Keratinocyte (primary cell): ENCODE measurements around the gene MYOM1. TPM values are rescaled to one million over a fixed set of nuclear protein-coding genes. Genes with fewer than 3 reads are reported as not detected.

Experiments
- DNase-seq: peaks from one replicate; pipeline ENCODE4 v3.0.0-alpha.2; 2011; ENCODE audit warnings: low read depth, missing footprints, low spot score
- FAIRE-seq: peaks from 2 replicates; lab custom pipeline; 2011; peaks lifted over from hg19 to GRCh38; lab: Jason Lieb, UNC
- H2AFZ ChIP-seq: 2 replicates; pipeline ENCODE4 v1.6.0; 2012; ENCODE audit warnings: low read length, control low read depth, inconsistent platforms; ENCODE audit not compliant: control insufficient read depth
- H3K27ac ChIP-seq: 2 replicates; pipeline ENCODE4 v1.5.1; 2011; ENCODE audit warnings: low read length; ENCODE audit not compliant: control insufficient read depth, insufficient read depth
- H3K27me3 ChIP-seq: 3 replicates; pipeline ENCODE4 v1.6.0; 2011; ENCODE audit warnings: low read length; ENCODE audit not compliant: control insufficient read depth, insufficient read depth; ENCODE audit errors: extremely low read depth
- H3K36me3 ChIP-seq, 2 experiments: 2 replicates in 1 of 2; 3 replicates in 1 of 2; pipeline ENCODE4 v1.5.1; 2011; ENCODE audit warnings: low read length in 2 of 2, mild to moderate bottlenecking in 1 of 2; ENCODE audit not compliant: control insufficient read depth in 2 of 2, insufficient read depth in 2 of 2; ENCODE audit errors: extremely low read depth in 1 of 2
- H3K4me1 ChIP-seq: 3 replicates; pipeline ENCODE4 v1.5.1; 2011; ENCODE audit warnings: low read length; ENCODE audit not compliant: control insufficient read depth, insufficient read depth; ENCODE audit errors: extremely low read depth
- H3K4me2 ChIP-seq: 3 replicates; pipeline ENCODE4 v1.6.0; 2011; ENCODE audit warnings: low read depth, low read length; ENCODE audit not compliant: control insufficient read depth, insufficient read depth; ENCODE audit errors: extremely low read depth
- H3K4me3 ChIP-seq, 3 experiments: fragments of 200-600 bp in 1 of 3; sonication (generic) in 1 of 3; 2 replicates in 2 of 3; 3 replicates in 1 of 3; pipeline ENCODE4 v1.5.1; 2011 to 2016; ENCODE audit warnings: low read length in 3 of 3, mild to moderate bottlenecking in 3 of 3, control low read depth in 2 of 3, inconsistent platforms in 1 of 3, low read depth in 1 of 3, mixed read lengths in 1 of 3, mixed run types in 1 of 3, moderate library complexity in 1 of 3; ENCODE audit not compliant: control insufficient read depth in 2 of 3, insufficient read depth in 2 of 3; ENCODE audit errors: extremely low read depth in 1 of 3
- H3K79me2 ChIP-seq: 2 replicates; pipeline ENCODE4 v1.6.0; 2012; ENCODE audit warnings: low read length; ENCODE audit not compliant: control insufficient read depth, insufficient read depth
- H3K9ac ChIP-seq: 3 replicates; pipeline ENCODE4 v1.6.0; 2011; ENCODE audit warnings: low read length; ENCODE audit not compliant: control insufficient read depth, insufficient read depth; ENCODE audit errors: extremely low read depth
- H3K9me1 ChIP-seq: 3 replicates; pipeline ENCODE4 v1.6.0; 2011; ENCODE audit warnings: low read length; ENCODE audit not compliant: control insufficient read depth, insufficient read depth; ENCODE audit errors: extremely low read depth
- H3K9me3 ChIP-seq: 2 replicates; pipeline ENCODE4 v1.5.1; 2012; ENCODE audit warnings: low read depth, low read length; ENCODE audit not compliant: control insufficient read depth
- H4K20me1 ChIP-seq: 3 replicates; pipeline ENCODE4 v1.6.0; 2011; ENCODE audit warnings: low read length; ENCODE audit not compliant: control insufficient read depth, insufficient read depth; ENCODE audit errors: extremely low read depth
- EZH2 ChIP-seq: IDR thresholded peaks from one replicate; pipeline ENCODE4 v1.6.1; 2012; ENCODE audit warnings: inconsistent platforms, mild to moderate bottlenecking, low read length, moderate library complexity
- dilution Hi-C: fragments of 300-500 bp; cut with MboI; formaldehyde crosslinking; loops from one replicate; pipeline ENCODE4 v1.7.0; 2020; ENCODE audit warnings: low sequenced_read_pairs; ENCODE audit not compliant: extremely low pct_ligation_motif_present
- polyA plus RNA-seq, 5 experiments: library from polyadenylated mRNA; depleted of rRNA in 3 of 5; stranded (reverse) in 3 of 5; stranded (forward) in 1 of 5; unstranded in 1 of 5; fragments of >200 nt; gene quantifications; 1 replicate in 1 of 5; 2 replicates in 3 of 5; 3 replicates in 1 of 5; pipeline versions ENCODE4 v1.2.1 to v1.2.3, GENCODE V29; 2011 to 2012; ENCODE audit warnings: missing spikeins in 2 of 5, low read depth in 1 of 5, low replicate concordance in 1 of 5
- TF ChIP-seq, protein P1 (sequence below), 3 experiments: IDR thresholded peaks in 1 of 3; conservative IDR thresholded peaks in 1 of 3; optimal IDR thresholded peaks in 1 of 3; 2 replicates in 2 of 3; 3 replicates in 1 of 3; pipeline versions ENCODE3 to v1.5.1; 2011; ENCODE audit warnings: low read length in 3 of 3, mild to moderate bottlenecking in 3 of 3, moderate library complexity in 2 of 3, control low read depth in 1 of 3, inconsistent platforms in 1 of 3; ENCODE audit not compliant: insufficient read depth in 2 of 3; ENCODE audit errors: extremely low read depth in 1 of 3

Gene MYOM1
- polyA plus RNA-seq, 1 donor (not counting 4 experiments of a cell fraction or from before 2014, with no cell fraction given): 0.03 TPM

DNA sequence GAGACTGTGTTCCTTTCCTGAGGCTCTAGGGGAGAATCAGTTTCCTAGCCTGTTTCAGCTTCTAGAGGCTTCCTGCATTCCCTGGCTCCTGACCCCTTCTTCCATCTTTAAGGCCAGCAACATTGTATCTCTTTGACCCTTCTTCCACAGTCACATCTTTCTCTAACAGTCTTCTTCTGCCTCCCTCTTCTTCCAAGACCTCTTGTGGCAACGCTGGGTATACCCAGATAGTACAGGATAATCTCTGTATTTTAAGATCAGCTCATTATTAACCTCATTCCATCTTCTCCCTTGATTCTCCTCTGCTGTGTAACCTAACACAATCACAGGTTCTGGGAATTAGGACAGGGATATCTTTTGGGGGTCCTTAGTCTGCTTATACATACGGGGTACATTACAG is 19.0 kb upstream of the MYOM1 start:
- Histone ChIP-seq H3K27me3 (no peaks in the 10 kb centered on the region), H2AFZ (no peak overlapping the region), H3K4me1 (no peaks in the 10 kb centered on the region), H3K9me3 (no peaks in the 10 kb centered on the region), H3K27ac (no peak overlapping the region), H3K79me2 (no peaks in the 10 kb centered on the region), H3K36me3 (no peaks in the 10 kb centered on the region), H3K4me3 (no peak overlapping the region), H3K4me2 (no peak overlapping the region), H3K9me1 (no peaks in the 10 kb centered on the region), H3K9ac (no peak overlapping the region), H4K20me1 (no peaks in the 10 kb centered on the region)
- FAIRE-seq (no peak), DNase-seq (no peak)
- TF ChIP-seq, protein P1, sequence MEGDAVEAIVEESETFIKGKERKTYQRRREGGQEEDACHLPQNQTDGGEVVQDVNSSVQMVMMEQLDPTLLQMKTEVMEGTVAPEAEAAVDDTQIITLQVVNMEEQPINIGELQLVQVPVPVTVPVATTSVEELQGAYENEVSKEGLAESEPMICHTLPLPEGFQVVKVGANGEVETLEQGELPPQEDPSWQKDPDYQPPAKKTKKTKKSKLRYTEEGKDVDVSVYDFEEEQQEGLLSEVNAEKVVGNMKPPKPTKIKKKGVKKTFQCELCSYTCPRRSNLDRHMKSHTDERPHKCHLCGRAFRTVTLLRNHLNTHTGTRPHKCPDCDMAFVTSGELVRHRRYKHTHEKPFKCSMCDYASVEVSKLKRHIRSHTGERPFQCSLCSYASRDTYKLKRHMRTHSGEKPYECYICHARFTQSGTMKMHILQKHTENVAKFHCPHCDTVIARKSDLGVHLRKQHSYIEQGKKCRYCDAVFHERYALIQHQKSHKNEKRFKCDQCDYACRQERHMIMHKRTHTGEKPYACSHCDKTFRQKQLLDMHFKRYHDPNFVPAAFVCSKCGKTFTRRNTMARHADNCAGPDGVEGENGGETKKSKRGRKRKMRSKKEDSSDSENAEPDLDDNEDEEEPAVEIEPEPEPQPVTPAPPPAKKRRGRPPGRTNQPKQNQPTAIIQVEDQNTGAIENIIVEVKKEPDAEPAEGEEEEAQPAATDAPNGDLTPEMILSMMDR (optimal IDR thresholded peaks at IDR 0.05 in 1 of 3, IDR thresholded peaks at IDR 0.05 in 1 of 3, conservative IDR thresholded peaks at IDR 0.05 in 1 of 3; ENCODE audit: extremely low read depth in 1 of 3, insufficient read depth in 2 of 3, low read length in 3 of 3): no peak
- TF ChIP-seq EZH2: no peak
- dilution Hi-C loops: no loop called here

DNA sequence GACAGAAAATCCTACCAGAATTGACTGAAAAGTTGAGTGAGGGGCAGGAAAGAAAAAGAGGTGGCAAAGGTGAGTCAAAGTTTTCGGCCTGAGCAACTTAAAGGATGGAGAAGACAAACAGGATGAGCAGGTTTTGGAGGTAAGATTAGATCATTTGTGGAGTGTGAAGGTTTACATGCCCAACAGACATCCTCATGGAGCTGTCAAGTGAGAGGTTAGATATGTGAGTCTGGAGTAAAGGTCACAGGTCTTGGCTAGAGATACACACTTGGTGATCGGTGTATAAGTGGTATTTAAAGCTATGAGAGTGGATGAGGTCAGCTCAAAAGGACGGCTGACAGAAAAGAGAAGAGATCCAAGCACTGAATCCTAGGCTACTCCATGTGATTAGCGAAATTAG is 16.7 kb upstream of the MYOM1 start:
- no peaks in the 10 kb centered on the region for H3K9me3 ChIP-seq
- H3K4me3 ChIP-seq: no peak overlapping the region
- no peak overlapping the region for H3K9ac ChIP-seq
- H3K27me3 ChIP-seq: no peaks in the 10 kb centered on the region
- H2AFZ ChIP-seq: no peak overlapping the region
- H3K79me2 ChIP-seq: no peaks in the 10 kb centered on the region
- no peaks in the 10 kb centered on the region for H3K36me3 ChIP-seq
- no peak overlapping the region for H3K4me2 ChIP-seq
- no peaks in the 10 kb centered on the region for H4K20me1 ChIP-seq
- dilution Hi-C loops: no loop called here
- H3K27ac ChIP-seq: no peak overlapping the region
- DNase-seq (no peak), FAIRE-seq (no peak)
- no peaks in the 10 kb centered on the region for H3K9me1 ChIP-seq
- TF ChIP-seq, protein P1 (optimal IDR thresholded peaks at IDR 0.05 in 1 of 3, IDR thresholded peaks at IDR 0.05 in 1 of 3, conservative IDR thresholded peaks at IDR 0.05 in 1 of 3; ENCODE audit: extremely low read depth in 1 of 3, insufficient read depth in 2 of 3, low read length in 3 of 3): no peak
- no peak for TF ChIP-seq EZH2
- no peaks in the 10 kb centered on the region for H3K4me1 ChIP-seq
